ENCODE results near the gene PTPRK.

Gene PTPRK

GRCh38 chr6:128162423-128162822 is 358.0 kb downstream of the PTPRK start:
- no peak for DNase-seq
- no peak for TF ChIP-seq POLR2A (IDR thresholded peaks at IDR 0.05; ENCODE audit: low read length)
- TF ChIP-seq GATA1 (IDR thresholded peaks at IDR 0.05; ENCODE audit: low read depth, low read length): no peak

GRCh38 chr6:128161839-128162238 is 358.6 kb downstream of the PTPRK start:
- no peak for DNase-seq
- TF ChIP-seq GATA1 (IDR thresholded peaks at IDR 0.05; ENCODE audit: low read depth, low read length) (no peak), POLR2A (IDR thresholded peaks at IDR 0.05; ENCODE audit: low read length) (no peak)

GRCh38 chr6:128161263-128161662 is 359.1 kb downstream of the PTPRK start:
- TF ChIP-seq GATA1 (IDR thresholded peaks at IDR 0.05; ENCODE audit: low read depth, low read length): no peak
- no peak for TF ChIP-seq POLR2A (IDR thresholded peaks at IDR 0.05; ENCODE audit: low read length)
- no peak for DNase-seq

- TF ChIP-seq POLR2A (IDR thresholded peaks at IDR 0.05; ENCODE audit: low read length): no peak
- TF ChIP-seq GATA1 (IDR thresholded peaks at IDR 0.05; ENCODE audit: low read depth, low read length): no peak
- DNase-seq: no peak
These were observed 361.9 kb downstream of the PTPRK start for GRCh38 chr6:128158496-128158895.

- TF ChIP-seq GATA1 (IDR thresholded peaks at IDR 0.05; ENCODE audit: low read depth, low read length): no peak
- no peak for DNase-seq
These were observed 363.9 kb downstream of the PTPRK start for GRCh38 chr6:128156321-128157111.

GRCh38 chr6:128155826-128156225 is 364.6 kb downstream of the PTPRK start:
- DNase-seq: no peak
- TF ChIP-seq POLR2A (IDR thresholded peaks at IDR 0.05; ENCODE audit: low read length) (no peak), GATA1 (IDR thresholded peaks at IDR 0.05; ENCODE audit: low read depth, low read length) (no peak)

GRCh38 chr6:128152551-128152950 is 367.8 kb downstream of the PTPRK start:
- DNase-seq: no peak
- no peak for TF ChIP-seq POLR2A (IDR thresholded peaks at IDR 0.05; ENCODE audit: low read length)
- TF ChIP-seq GATA1 (IDR thresholded peaks at IDR 0.05; ENCODE audit: low read depth, low read length): no peak

- no peak for DNase-seq
- TF ChIP-seq GATA1 (IDR thresholded peaks at IDR 0.05; ENCODE audit: low read depth, low read length) (no peak), POLR2A (IDR thresholded peaks at IDR 0.05; ENCODE audit: low read length) (no peak)
These were observed 370.0 kb downstream of the PTPRK start for GRCh38 chr6:128150376-128150775.

- no peak for DNase-seq
- TF ChIP-seq POLR2A (IDR thresholded peaks at IDR 0.05; ENCODE audit: low read length) (no peak), GATA1 (IDR thresholded peaks at IDR 0.05; ENCODE audit: low read depth, low read length) (no peak)
These were observed 370.6 kb downstream of the PTPRK start for GRCh38 chr6:128149796-128150195.

- TF ChIP-seq GATA1 (IDR thresholded peaks at IDR 0.05; ENCODE audit: low read depth, low read length): no peak
These were observed 376.1 kb downstream of the PTPRK start for GRCh38 chr6:128144320-128144719.

GRCh38 chr6:128141932-128142331 is 378.5 kb downstream of the PTPRK start:
- TF ChIP-seq GATA1 (IDR thresholded peaks at IDR 0.05; ENCODE audit: low read depth, low read length) (no peak), POLR2A (IDR thresholded peaks at IDR 0.05; ENCODE audit: low read length) (no peak)
- no peak for DNase-seq

More at GRCh38 chr6:128144320-128144719, 376.1 kb downstream of the PTPRK start:
- DNase-seq: no peak

GRCh38 chr6:128139519-128139918 is 380.9 kb downstream of the PTPRK start:
- TF ChIP-seq POLR2A (IDR thresholded peaks at IDR 0.05; ENCODE audit: low read length) (no peak), GATA1 (IDR thresholded peaks at IDR 0.05; ENCODE audit: low read depth, low read length) (no peak)
- no peak for DNase-seq

- TF ChIP-seq GATA1 (IDR thresholded peaks at IDR 0.05; ENCODE audit: low read depth, low read length) (no peak), POLR2A (IDR thresholded peaks at IDR 0.05; ENCODE audit: low read length) (no peak)
- no peak for DNase-seq
These were observed 381.7 kb downstream of the PTPRK start for GRCh38 chr6:128138694-128139093.

- TF ChIP-seq POLR2A (IDR thresholded peaks at IDR 0.05; ENCODE audit: low read length) (no peak), GATA1 (IDR thresholded peaks at IDR 0.05; ENCODE audit: low read depth, low read length) (no peak)
These were observed 385.1 kb downstream of the PTPRK start for GRCh38 chr6:128135325-128135724.

GRCh38 chr6:128131566-128131965 is 388.8 kb downstream of the PTPRK start:
- no peak for DNase-seq

More at GRCh38 chr6:128135325-128135724, 385.1 kb downstream of the PTPRK start:
- no peak for DNase-seq

More at GRCh38 chr6:128131566-128131965, 388.8 kb downstream of the PTPRK start:
- TF ChIP-seq GATA1 (IDR thresholded peaks at IDR 0.05; ENCODE audit: low read depth, low read length): no peak
- TF ChIP-seq POLR2A (IDR thresholded peaks at IDR 0.05; ENCODE audit: low read length): no peak

Measured in erythroblast (primary cell).